ENCODE data around the gene ZNF165.
"Not testable (repeated sequence)": the region's sequence is repeated elsewhere in the genome, so short reads cannot be mapped to it uniquely, and the experiment has no call there.

The ZNF165 gene

DNA sequence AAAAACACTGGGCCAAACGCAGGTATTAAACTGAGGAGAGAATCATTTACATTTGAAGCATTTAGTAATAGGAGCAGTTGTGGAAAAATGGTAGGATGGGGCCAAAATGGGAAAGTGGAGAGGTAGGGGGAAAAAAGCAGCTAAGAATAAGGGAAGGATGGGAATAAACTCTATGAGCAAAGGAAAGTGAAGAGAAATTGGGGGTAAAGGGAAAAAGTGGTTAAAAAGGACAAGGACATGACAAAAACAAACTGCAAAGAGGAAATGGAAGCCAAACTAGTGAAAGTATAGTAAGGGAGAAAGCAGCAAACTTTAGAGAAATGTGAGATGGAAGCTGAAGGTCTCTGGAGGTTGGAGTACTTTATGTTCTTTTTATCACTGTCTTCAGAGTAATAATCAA is 37.8 kb downstream of the ZNF165 start:
- DNase-seq (ENCODE audit: extremely low read depth in 1 of 2, low read depth in 1 of 2) = no peak

DNA sequence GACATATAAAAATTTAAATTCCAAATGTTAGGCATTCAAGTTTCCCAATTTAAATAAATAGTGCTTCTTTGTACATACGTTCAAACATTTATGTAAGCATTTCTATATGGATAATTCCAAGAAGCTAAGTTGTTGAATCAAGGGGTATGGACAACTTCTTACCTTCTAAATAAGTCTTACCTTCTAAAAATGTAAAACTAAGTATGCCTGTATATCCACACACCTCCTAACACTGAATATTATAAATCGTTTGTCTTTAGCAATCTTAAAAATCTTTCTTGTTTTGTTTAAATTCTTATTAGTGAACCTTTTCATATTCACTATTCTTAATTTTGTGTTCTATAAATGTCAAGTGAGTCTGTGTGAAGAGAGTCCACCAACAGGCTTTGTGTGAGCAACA is 41.5 kb downstream of the ZNF165 start:
- DNase-seq (ENCODE audit: extremely low read depth in 1 of 2, low read depth in 1 of 2) = no peak

DNA sequence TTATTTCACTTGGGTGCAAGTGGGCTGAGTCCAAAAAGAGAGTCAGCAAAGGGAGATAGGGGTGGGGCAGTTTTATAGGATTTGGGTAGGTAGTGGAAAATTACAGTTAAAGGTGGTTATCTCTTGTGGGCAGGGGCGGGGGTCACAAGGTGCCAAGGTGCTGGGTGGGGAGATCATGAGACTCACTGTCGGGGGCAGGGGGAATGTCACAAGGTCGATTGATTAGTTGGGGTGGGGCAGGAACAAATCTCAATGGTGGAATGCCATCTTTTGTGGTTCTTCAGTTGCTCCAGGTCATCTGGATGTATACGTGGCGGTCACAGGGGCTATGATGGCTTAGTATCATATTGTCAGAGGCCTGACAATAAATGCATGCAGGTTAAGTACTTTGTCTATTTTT is 41.9 kb downstream of the ZNF165 start:
- not testable (repeated sequence) for DNase-seq (ENCODE audit: extremely low read depth in 1 of 2, low read depth in 1 of 2)

DNA sequence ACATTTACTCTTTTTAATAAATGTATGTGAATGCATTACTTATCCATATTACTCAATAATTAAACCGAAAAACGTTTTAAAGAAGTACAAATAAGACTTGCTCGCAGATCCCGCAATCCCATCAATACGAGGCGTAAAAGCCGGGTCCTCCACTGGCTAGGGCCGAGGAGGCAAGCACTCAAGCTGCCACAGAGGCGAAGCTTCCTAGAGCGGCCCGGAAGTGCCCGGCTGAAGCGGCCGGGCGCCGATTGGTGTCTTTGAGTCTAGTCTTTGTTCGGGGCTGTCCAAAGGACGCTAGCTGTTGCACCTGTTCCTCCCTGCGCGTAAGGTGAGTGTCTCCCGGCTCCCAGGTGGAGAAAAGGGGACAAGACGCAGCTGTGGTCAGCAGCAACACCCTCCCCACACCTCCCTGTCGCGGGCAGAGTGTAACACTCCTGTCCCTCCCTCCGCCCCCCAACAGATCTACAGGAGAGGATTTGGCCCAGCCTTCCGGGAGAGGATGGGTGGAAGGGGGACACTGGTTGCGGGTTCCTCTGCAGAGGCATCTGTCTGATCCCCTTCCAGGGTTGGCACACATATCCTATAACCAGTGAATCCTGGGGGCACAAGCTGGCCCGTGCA is 44.1 kb downstream of the ZNF165 start, which contains the start of gene ZSCAN16:
Gene ZSCAN16, plus strand, starts transcription at position 260 of the 621 bp plus-strand sequence. CDS start 835 bp downstream, outside the sequence.
- peak in 1 of 2 donors; percentile 61 for DNase-seq (ENCODE audit: extremely low read depth in 1 of 2, low read depth in 1 of 2)

DNA sequence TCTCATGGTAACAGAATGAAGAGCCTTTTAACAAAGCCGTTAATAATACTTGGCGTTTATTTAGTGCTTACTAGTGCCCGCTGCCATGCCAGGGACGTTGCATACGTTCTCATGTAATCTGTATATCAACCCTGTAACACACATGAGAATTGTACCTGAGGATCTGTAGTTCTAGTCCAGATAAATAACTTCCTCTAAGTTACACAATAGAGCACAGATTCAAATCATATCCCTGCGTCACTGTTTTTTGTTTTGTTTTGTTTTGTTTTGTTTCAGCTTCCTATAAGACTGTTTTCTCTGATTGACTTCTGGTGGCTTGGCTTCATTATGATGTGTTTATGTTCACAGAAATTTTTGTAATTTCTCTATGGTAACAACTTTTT is 44.6 kb downstream of the ZNF165 start:
- no peak for DNase-seq (ENCODE audit: extremely low read depth in 1 of 2, low read depth in 1 of 2)

DNA sequence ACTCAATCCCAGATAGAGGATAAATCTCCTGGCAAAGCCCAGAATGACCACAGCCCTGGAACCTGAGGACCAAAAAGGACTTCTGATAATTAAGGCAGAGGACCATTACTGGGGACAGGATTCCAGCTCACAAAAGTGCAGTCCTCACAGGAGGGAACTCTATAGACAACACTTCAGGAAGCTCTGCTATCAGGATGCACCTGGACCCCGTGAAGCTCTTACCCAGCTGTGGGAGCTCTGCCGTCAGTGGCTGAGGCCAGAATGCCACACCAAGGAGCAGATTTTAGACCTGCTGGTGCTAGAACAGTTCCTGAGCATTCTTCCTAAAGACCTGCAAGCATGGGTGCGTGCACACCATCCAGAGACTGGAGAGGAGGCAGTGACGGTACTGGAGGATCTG is 45.0 kb downstream of the ZNF165 start:
- DNase-seq (ENCODE audit: extremely low read depth in 1 of 2, low read depth in 1 of 2) = no peak

DNA sequence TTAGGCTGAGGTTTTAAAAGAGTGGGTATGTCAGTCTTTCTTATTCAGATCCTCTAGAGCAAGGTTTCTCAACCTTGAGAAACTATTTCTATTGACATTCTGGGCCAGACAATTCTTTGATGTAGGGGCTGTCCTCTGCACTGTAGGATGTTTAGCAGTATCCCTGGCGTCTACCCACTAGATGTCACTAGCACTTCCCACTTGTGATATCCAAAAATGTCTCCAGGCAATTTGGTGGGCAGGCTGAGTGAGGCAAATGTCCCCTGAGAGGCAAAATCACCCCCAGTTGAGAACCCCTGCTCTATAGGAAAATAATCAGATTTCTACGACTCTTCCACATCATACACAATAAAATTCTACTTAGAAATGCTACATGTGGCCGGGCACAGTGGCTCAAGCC is 53.6 kb downstream of the ZNF165 start:
- no peak for DNase-seq (ENCODE audit: extremely low read depth in 1 of 2, low read depth in 1 of 2)

DNA sequence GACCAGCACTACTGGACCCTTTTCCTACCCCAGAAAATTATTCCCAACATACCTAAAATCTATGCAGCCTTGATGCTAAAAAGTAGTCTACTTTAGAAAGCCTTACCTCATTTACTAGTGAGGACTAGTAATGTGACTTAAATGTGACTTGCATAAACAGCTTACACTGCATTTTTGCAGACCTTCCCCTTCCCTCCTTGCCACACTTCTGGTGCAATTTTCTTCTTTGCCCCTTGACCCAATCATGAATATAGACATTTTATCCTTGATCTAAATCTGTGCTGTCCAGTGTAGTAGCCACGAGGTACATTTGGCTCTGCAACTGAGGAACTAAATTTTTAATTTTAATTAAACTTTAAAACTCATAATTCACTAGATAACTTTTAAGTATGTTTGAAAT is 54.3 kb downstream of the ZNF165 start:
- DNase-seq (ENCODE audit: extremely low read depth in 1 of 2, low read depth in 1 of 2) = no peak

DNA sequence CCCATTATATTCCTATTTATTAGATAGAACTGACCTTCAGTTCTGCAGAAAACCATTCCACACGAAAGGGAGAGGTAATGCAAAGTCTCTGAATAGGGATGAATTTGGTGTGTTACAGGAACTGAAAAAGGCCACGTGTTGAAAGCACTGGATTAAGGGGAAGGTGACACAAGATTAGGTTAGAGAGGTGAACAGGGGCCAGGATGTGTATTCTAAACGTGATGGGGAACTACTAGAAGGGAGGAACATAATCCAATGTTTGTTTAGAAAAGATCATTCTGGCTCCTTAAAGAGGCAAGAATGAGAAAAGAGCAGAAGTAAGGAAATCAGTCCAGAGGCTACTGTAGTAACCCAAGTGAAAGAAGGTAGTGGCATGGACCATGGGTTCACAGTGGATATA is 55.0 kb downstream of the ZNF165 start:
- no peak for DNase-seq (ENCODE audit: extremely low read depth in 1 of 2, low read depth in 1 of 2)

DNA sequence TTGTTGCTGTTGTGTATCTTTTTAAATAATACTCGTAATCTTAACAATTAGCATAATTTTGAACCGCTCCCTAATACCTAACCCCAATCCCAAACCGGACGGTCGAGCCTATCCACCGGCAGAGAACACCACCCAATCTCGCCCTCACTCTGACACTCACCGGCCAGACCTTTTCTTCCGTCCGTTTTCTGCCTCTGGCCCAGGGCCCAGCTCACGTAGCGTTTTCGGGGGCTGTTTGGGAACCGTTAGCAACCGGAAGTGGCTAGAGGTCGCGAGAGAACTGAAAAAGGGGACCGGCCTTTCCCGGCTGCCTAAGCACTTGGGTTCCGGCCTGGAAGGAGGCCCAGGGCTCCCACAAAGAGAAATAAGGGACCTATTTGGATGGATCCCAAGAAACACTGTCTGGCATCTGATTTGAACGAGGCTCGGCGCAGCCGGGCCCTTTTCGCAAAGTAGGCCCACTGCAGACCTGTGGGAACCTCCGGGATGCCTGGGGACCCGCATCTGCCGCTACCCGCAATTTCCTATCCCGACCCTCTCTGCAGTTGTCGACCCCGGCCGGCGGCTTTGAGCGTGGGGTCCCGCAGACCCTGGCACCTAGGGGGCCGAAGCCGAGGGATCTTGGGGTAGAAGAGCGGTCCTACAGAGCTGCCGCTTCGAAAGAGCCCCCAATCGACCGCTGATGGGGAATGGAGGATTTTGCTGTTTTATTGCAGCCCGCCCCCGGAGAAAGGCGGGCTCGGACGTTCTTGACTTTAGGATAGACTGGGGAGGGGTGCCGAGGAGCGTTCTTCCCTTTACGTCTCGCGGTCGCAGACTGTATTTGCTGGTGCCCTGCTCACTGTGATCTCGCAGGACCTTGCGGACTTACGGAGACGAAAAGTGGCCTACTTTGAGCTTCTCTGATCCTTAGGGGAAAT is 56.5 kb downstream of the ZNF165 start:
- DNase-seq (ENCODE audit: extremely low read depth in 1 of 2, low read depth in 1 of 2) = peak; percentile 61 to 63

DNA sequence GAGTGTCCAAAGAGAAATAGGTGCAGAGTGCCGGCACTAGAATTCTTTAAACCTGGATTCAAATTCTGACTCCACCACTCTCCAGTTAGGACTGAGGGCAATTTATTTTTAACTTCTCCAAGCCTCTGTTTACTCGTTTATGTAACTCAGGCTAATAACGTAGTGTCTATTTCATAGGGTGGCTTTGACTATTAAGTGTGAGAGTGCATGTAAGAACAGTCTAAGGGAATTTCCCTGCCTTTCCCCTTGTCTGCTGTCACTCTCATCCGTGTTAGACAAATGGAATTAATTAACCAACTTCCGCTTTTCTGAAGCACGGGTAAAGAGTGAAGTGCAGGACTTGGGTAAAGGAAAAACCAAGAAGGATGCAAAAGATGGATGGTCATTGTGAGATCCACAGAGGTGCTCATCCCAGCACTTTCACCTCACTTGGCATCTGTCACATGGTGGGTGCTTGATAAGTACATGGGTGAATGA is 57.2 kb downstream of the ZNF165 start:
- DNase-seq (ENCODE audit: extremely low read depth in 1 of 2, low read depth in 1 of 2) = no peak

Measured in activated CD8-positive, alpha-beta memory T cell treated with anti-CD3 and anti-CD28 coated beads for 1 hour (primary cell).